A549 treated with CpdA at 1 μM for 4 hours (cell line): ENCODE results near the gene CKMT1B. TPM values are rescaled to one million over a fixed set of nuclear protein-coding genes. Genes with fewer than 3 reads are reported as not detected.

Experiments used
- total RNA-seq: library from RNA; stranded (reverse); fragments of 200-300 nt; extraction: Qiagen RNA extraction; gene quantifications from 5 replicates; pipeline ENCODE4 v1.2.3, GENCODE V29; 2022; ENCODE audit warnings: low read depth

The CKMT1B gene
- total RNA-seq, result 2.6 to 7.6 TPM (median 3.8 TPM) in 5 replicates

GRCh38 chr15:43593328-43594190 lies at the start of gene CKMT1B:
TSS of gene CKMT1B (plus strand) at chr15:43594027. CDS start at chr15:43594219, 192 bp downstream.

GRCh38 chr15:43589778-43590466 lies 3.9 kb upstream of the CKMT1B start, which contains the start of gene PPIP5K1:
TSS of gene PPIP5K1 (minus strand) at chr15:43590208. CDS start at chr15:43584504, 5,704 bp downstream.

GRCh38 chr15:43618700-43619099 lies 24.9 kb downstream of the CKMT1B start, which contains the start of gene STRC:
TSS of gene STRC (minus strand) at chr15:43618800. CDS start at chr15:43618722, 78 bp downstream.

Other genes with a start within 250 kb of the CKMT1B start
- gene ZSCAN29, start 223.0 kb upstream of the CKMT1B start, total RNA-seq, result 9.2 to 11.1 TPM (median 10.1 TPM) in 5 replicates
- gene TUBGCP4, start 222.9 kb upstream of the CKMT1B start, total RNA-seq, result 5.2 to 6.9 TPM (median 6.5 TPM) in 5 replicates
- gene TP53BP1, start 100.9 kb upstream of the CKMT1B start, total RNA-seq, result 18.2 to 22.5 TPM (median 21.3 TPM) in 5 replicates
- 0.70 to 1.0 TPM (median 0.81 TPM) in 5 replicates for gene MAP1A, start 76.4 kb upstream of the CKMT1B start, total RNA-seq
- gene PPIP5K1, start 3.8 kb upstream of the CKMT1B start, total RNA-seq, result 5.1 to 8.1 TPM (median 5.8 TPM) in 5 replicates
- gene STRC, start 24.8 kb downstream of the CKMT1B start, total RNA-seq, result 0.09 to 0.45 TPM (median 0.13 TPM) in 5 replicates
- 0.40 to 3.4 TPM (median 0.84 TPM) in 5 replicates for gene CATSPER2, start 54.8 kb downstream of the CKMT1B start, total RNA-seq
- 1.2 to 3.3 TPM (median 2.4 TPM) in 5 replicates for gene CKMT1A, start 99.8 kb downstream of the CKMT1B start, total RNA-seq
- gene PDIA3, start 152.4 kb downstream of the CKMT1B start, total RNA-seq, result 284 to 371 TPM (median 365 TPM) in 5 replicates
- gene ELL3, start 182.9 kb downstream of the CKMT1B start, total RNA-seq, result 1.1 to 2.2 TPM (median 1.6 TPM) in 5 replicates
- 438 to 716 TPM (median 681 TPM) in 5 replicates for gene SERF2, start 198.3 kb downstream of the CKMT1B start, total RNA-seq
- gene SERINC4, start 206.2 kb downstream of the CKMT1B start, total RNA-seq, result 0.05 to 0.12 TPM (median 0.08 TPM) in 4 of 5 replicates, not detected in the other
- gene HYPK, start 206.6 kb downstream of the CKMT1B start, total RNA-seq, result 3.0 to 6.1 TPM (median 4.8 TPM) in 5 replicates
- 24.9 to 33.6 TPM (median 28.5 TPM) in 5 replicates for gene MFAP1, start 230.7 kb downstream of the CKMT1B start, total RNA-seq
- gene WDR76, start 233.0 kb downstream of the CKMT1B start, total RNA-seq, result 10.5 to 15.0 TPM (median 12.0 TPM) in 5 replicates